GM18499 (cell line): ENCODE results near the gene TCP11.

Experiments used
- ATAC-seq: cut with Tn5 transposase; IDR thresholded peaks from one replicate; pipeline ENCODE4 v1.9.1; 2021; ENCODE audit warnings: moderate number of reproducible peaks; ENCODE audit not compliant: insufficient read depth, unreplicated experiment

Gene TCP11

DNA sequence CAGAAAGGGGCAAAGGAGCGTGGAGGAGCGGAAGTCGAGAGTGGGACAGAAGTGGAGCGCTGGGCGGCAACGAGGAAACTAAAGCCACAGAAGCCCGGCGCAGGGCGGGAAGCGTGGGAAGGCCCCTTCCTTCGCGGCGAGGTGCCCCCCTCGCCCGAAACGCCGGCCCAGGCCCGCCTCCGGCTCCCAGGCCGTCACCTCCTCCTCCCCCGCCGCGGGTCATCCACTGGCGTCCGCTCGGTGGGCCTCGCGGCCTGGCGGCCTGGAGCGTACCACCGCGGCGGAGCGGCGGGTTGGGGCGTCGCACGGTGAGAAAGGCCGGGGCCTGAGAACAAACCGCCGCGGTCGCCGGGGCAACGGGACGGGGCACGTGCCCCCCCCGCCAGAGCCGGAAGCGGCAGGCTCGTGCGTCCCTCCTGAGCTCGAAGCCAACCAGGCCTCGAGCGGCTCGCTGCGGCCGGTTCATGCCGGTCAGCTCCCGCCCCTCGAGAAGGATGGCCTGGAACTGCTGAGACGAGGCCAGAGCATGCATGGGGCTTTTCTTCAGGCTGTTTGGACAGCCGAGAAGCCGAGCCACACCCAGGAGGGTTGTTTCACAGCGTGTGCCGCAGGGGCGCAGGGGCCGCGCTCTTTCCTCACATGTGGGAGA is at the start of gene TCP11:
TSS of gene TCP11 (minus strand) at position 333 of the 649 bp plus-strand sequence. CDS start 469 bp downstream, outside the sequence.
- ATAC-seq, result no peak

DNA sequence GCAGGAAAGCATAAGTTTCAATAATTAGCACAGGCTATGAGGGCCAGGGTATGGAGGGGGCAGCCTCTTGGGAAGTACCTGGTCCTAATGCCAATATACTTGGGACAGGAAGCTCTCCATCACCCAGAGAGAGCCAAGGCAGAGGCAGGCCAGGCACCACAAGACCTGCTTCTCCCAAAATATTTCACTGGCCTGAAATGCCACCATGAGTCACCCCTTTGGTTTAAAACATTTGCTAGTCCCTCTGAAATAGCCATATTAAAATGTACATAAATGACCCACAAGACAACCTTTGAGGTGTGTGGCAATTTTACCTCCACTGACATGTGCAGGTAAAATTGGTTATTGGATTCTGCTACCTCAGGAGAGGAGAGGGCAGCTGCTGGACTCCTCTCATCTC is 49.2 kb upstream of the TCP11 start:
- no peak for ATAC-seq

DNA sequence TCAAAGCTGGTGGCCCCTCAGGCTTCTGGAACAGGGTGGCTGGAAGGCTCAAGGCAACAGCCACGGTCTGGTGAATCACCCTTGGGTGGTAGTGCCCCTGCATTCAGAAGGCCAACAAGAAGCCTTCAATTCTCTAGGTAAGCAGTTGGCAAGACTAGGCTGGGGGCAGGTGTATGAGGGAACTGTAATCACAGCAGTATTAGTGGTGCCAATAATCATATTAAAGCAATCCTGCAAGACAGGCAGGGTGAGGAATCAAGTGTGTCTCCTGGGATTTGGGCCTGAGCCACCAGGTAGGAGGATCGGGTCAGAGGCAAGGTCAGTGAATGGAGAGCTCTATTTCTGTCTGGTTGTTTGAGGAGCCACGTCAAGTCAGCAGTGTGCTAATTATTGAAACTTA is 47.7 kb upstream of the TCP11 start:
- ATAC-seq, result no peak

DNA sequence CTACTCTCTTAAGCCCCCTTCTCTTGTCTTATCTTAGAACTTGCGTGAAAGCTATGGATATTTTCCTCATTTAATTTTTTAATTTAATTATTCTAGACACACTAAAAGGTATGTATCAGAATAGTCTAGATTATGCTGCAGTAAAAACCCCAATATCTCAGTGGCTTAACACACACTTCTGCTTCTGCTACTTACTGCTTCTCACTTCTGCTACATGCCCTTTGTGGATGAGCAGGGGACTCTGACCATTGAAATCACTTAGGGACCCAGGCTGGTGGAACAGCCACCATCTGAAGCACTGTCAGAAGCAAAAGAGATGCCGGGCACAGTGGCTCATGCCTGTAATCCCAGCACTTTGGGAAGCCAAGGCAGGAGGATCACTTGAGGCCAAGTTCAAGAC is 45.4 kb upstream of the TCP11 start:
- no peak for ATAC-seq

DNA sequence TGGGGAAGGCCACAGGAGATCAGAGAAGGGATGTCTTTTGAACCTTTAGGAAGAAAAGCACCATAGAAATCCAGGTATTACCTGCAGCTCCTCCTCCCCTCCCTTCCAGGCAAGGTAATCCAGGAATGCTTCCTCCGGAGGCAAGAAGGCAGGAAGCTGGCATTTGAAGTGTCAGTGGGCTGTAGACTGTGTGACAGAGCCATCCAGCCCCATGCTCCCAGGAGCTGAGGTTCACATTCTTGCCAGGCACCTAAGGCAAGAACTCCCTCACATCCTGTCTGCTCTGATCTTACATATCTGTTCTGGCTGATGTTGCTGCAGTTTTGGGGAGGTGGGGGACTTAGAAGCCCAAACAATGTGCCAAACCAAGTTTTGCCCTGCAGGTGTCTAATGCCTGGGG is 44.8 kb upstream of the TCP11 start:
- ATAC-seq, result no peak

DNA sequence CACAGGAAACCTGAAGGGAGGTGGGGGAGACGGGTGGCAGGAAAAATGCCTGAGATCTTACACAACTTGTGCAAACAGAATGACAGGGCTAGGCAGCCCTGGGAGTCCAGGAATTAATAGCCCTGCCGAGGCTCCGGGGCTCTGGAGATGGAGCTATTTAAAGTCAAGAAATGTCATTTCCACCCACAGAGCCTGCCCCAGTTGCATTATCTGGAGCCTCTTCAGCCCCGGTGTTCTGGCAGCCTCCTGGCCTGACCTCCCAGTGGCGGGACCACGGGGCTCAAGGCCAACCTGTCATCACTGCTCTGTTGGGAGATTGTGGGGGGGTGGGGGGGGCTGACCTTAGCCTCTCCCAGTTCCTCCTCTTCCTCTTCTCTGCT is 44.2 kb upstream of the TCP11 start:
- no peak for ATAC-seq

DNA sequence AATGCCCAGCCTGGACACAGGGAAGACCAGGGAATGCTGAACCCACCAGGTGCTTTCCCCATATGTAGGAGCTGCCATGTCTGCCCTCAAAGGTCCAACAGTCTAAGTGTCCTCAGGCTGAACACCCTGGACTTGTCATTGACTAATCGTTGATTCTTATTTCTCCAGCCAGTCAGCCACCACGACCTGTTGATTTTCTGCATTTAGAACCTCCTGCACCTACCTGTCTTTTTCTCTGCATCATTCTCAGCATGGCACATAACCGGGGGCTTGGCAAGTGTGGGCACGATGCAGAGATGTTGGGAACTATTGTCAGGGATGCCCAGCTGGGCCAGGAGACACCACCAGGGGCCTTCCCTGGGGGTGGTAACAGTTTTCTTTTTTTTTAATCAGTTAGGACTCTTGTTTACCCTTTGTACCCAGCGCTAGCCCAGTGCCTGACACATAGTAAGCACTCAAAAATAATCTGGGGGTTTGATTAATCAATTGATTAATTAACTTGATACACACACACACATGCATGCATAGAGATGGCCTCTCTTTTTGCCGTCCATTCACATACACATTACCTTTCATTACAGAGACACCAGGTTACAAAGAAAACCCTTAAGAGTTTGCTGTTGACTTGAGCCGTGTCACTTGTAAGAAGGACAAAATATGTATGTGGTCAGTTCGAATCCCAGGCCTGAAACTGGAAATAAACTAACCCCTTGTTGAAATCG is 43.6 kb upstream of the TCP11 start:
- ATAC-seq, result no peak

DNA sequence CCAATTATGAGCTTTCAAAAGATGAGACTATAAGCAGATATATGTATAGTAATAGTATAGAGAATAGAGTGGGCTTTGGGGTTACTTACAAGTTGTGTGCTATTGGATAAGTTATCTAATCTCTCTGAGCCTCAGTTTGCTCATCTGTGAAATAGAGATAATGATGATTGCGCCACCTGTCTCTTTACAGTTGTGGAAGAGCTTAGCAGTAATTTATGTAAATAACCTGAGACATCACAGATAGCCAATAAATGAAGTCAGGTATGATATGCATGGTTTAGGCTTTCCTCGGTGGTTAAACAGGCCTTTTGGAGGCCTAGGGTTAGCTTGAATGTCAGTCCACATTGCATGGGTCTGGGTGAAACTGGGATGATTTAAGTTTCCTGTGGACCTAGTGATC is 42.8 kb upstream of the TCP11 start:
- no peak for ATAC-seq

DNA sequence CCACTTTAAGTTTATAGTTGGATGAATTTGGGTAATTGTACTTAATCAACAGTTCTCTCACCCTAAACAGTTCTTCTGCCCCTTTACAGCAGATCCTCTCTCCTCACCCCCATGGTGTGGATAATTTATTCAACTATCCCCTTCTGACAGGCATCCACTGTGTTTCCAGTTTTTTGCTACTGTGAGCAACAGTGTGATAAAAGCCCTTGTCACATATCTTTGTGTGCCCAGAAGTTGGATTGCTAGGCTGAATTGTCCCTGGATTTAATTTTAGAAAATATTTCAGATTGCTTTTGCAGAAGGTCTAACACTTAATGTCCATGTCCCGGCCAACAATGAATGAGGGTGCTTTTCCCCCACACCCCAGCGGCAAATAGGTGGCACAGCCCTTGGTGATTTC is 42.1 kb upstream of the TCP11 start:
- no peak for ATAC-seq

DNA sequence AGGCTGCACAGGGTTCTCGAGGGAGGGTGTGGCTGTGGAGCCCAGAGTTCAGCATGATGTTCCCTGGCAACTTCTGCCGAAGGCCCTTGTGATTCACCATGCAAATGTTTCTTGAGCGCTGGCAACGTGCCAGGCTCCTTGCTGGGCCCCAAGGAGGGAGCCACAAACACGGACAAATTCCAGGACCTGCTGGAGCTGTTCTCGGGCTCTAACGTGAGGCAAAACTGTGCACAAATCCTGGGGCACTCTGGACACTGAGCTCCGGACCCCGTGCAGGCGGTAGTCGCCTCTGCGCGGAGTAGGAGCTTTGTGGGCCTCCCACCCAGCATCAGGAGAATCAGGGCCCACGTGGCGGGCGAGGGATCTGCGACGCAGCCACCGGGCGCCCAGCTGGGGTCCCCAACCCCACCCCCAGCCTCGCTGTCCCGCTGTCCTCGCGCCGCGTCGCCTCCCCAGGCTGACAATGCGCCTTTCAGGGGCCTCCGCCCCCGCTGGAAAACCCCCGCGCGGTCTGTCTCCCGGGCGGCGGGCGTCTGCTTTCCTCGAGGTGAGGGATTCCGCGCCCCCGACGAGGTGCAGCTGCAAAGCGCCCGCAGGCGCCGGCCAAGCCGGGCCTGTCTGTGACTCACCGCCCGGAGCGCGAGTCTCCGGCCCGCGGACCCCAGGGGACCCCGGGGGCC is 40.9 kb upstream of the TCP11 start:
- no peak for ATAC-seq

DNA sequence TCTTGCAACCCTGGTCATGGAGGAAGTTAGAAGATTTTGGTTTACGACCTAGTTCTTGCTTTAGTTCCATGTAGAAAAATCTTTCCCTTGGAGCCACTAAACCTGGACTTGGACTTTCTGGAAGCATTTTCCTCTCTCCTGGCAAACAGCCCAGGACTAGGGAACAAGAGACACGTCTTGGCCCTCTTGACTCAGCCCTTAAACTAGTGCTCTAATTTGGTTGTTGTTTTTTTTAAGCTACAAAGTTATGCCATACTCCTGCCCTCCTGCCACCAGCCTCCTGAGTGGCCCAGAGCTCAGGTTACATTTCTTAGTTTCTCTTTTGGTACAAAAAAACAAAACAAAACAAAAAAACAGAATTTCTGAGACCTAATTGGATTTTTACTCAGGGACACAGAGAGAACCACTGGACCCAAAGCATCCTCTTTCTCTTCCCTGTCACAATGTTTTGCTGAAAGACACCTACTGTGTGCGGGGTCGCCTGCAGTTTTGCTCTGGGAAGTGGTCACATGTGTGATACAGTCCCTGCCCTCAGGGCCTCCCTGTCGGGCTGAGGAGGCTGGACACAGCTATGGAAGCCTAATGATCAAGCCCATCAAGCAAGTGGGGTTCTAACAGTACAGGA is 40.3 kb upstream of the TCP11 start:
- ATAC-seq, result no peak

DNA sequence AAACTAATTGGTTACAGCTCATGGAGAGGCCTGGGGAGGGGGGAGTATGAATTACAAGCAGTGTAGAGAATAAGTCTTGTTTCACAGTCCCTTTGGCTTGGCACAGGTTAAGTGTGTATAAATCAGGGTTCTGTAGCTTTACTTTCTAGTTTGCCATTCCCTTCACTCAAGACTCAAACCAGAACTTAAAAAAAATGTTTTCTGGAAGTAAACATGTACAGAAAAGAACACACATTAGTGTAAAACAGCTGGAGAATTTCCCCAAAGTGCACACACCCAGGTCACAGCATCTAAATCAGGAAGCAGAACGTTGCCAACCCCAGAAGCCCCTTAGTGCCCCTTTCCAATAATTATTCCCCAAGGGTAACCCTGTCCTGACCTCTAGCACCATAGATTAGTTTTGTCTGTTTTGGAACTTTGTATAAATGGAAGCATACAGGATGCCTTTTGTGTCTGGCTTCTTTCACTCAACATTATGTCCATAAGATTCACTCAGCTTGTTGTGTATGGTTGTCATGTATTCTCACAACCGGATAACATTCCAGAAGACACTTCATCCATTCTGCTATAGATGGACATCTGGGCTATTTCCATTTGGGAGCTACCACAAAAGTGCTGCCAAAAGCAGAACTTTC is 38.9 kb upstream of the TCP11 start:
- no peak for ATAC-seq

DNA sequence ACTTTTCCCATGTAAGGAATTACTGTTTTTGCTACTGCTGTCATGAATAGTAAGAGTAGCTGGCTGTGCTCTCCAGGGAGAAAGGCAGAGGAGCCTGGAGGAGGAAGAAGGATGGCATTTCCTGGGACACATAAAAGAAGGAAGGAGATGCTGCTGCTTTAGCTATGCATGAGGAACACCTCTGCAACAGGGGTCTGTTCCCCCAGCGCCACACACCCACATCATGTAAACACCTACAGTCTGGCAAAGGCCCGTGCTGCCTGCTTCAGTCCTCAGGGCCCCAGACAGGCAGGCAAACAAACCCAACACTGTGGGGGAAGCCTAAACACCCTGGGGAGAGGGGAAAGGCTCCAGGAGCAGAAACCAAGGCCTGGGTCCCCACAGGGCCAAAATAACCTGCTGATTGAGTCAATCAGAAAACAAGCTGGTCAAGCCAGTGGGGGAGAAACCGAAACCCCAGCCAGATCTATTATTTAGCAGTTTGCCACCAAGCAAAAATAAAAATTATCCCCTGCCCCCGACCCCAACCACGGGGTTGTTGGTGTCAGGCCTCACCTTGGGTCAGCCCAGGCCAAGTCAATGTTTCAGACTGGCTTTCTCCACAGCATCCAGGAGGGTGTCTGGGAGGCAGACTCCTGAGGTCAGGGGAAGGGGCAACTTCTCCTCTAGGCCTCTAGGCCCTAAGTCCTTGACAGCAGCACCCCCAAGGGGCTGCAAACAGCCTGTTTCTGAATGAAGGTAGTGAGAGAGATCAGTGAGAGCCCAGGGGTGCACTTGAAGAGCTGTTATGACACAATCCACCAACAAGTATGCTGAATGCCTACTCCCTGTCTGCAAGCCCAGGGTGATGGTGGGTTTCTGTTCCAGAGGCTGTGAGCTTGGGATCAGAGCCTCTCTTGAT is 38.0 kb upstream of the TCP11 start:
- ATAC-seq, result no peak

DNA sequence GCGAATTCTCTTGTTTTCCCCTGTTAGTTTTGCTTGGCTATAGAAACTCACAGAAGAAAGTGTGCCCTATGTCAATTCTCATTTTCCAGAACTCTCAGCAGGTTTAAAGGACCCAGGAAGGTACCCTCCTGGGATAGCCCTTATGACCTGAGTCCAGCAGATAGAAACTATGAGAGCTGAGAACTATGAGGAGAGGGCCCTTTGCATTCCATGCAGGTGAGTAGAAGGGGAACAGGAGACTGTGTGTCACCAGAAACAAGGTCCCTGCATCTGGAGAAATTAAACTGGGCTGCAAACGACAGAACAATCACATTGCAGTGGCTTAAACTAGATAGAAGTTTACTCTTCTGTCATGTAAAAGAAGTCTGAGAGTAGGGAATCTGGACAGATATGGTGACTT is 36.9 kb upstream of the TCP11 start:
- no peak for ATAC-seq

DNA sequence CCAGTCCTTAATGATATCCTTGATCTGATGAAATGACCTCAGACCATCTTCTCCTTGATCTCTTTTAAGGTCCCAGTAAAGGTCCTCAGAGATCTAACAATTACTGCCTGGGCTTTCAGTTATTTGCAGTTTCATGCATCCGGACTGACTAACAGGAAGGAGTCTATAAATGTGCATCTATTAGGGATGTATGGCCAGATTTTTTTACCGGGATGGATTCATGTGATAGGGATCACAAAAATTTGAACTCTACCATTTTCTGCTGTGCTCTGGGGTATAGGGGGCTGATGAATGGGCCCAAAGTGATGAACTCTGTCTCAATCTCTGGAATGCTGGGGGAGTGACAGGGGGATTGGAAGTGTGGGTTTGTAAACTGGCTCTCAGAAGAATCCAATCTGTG is 36.5 kb upstream of the TCP11 start:
- ATAC-seq, result no peak

DNA sequence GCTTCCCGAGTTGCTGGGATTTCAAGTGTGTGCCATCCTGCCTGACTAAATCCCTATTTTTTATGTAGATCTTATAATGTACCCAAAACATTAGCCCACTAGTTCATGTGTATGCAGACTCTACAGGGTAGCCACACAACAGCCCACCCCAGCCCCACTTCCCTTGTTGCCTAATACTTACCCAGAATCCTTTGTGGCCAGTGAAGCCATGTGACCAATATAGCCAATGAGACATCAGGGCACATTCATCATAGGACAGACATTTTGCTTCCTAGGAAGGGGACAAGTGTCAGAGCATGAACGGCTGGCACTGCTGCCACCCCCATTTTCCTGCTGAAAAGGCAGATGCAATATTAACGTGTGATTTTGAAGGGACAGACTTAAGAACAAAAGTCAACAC is 36.0 kb upstream of the TCP11 start:
- ATAC-seq, result no peak

DNA sequence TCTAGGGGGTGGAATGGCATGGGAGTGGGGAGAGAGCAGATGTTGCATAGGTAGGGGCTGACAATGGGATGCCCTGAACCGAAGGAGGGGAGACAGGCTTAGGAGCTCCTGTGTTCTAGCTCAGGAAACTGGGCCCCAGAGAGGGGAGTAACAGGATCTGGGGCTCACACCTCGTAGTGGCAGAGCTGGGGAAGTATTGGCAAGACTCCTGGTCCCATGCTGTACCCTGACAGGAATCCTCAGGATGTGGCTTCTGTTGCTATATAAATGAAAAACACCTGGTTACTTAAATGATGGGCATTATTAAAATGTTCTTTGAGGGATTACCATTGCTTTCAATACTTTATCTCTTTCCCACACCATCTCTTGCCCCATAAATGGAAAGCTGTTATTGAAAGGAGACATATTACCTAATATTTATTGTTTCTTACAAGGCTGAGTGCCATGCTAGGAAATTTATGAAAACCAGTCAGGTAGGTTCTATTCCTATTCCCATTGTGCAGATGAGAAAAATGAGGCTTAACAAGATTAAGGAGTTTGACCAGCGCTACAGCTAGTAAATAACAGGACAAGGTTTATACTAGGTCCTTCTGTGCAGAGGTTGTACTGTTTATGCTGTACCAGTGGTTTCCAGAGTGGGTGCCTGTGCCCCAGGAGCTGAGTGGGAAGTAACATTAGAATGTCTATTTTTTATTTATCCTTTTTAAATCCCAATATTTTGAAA is 35.3 kb upstream of the TCP11 start:
- ATAC-seq, result no peak

DNA sequence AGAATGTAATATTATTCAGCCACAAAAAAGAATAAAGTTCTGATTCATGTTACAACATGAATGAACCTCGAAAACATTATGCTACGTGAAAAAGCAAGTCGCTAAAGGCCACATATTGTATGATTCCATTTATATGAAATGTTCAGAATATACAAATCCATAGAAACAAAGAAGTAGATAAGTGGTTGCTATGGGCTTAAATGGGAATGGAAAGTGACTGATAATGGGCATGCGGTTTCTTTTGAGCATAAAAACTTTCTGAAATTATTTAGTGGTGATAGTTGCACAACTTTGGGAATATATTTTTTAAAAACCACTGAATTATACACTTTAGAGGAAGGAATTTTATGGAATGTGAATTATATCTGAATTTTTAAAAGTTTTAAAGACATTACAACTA is 33.4 kb upstream of the TCP11 start:
- ATAC-seq, result no peak

DNA sequence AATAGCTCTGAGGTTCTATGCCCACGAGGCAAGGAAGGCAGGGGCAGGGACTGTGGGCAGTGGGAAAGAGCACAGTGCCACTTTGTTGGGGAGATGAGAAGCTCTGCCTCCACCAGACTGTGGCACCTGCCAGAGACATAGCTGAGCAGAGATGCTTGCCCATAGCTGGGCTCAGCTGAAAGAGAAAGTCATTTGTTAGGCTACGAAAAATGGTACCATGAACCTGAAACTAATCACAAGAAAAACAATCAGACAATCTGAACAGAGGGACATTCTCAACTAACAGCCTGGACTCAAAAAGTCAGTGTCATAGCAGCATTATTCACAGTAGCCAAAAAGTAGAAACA is 32.9 kb upstream of the TCP11 start:
- no peak for ATAC-seq
